K562 (cell line): ENCODE results near the gene CHMP2A. TPM values are rescaled to one million over a fixed set of nuclear protein-coding genes. Genes with fewer than 3 reads are reported as not detected.

ENCODE experiments used
- E2F1 ChIP-seq: sonication (generic); formaldehyde crosslinking; IDR thresholded peaks from 2 replicates; pipeline ENCODE4 v1.8.1; 2023; ENCODE audit warnings: mild to moderate bottlenecking, missing genetic modification reagents, moderate library complexity
- HDAC2 ChIP-seq: fragments of 450-650 bp; IDR thresholded peaks from 2 replicates; pipeline ENCODE4 v1.6.1; 2016; ENCODE audit warnings: mild to moderate bottlenecking
- RBM17 ChIP-seq: fragments of 200-400 bp; formaldehyde crosslinking; IDR thresholded peaks from 2 replicates; pipeline ENCODE4 v1.6.1; 2017; ENCODE audit warnings: low read depth, mild to moderate bottlenecking, low read length, borderline replicate concordance
- RFX1 ChIP-seq: fragments of 450-650 bp; IDR thresholded peaks from 2 replicates; pipeline ENCODE4 v1.6.1; 2016; ENCODE audit warnings: mild to moderate bottlenecking, moderate library complexity
- SIX5 ChIP-seq, 2 experiments: IDR thresholded peaks; 2 replicates each; pipeline ENCODE4 v1.6.1; 2011; ENCODE audit warnings: low read length in 2 of 2, borderline replicate concordance in 1 of 2, low read depth in 1 of 2, mild to moderate bottlenecking in 1 of 2, moderate library complexity in 1 of 2; ENCODE audit not compliant: insufficient read depth in 1 of 2
- TEAD4 ChIP-seq, 2 experiments: sonication (generic) in 1 of 2; formaldehyde crosslinking in 1 of 2; IDR thresholded peaks; 2 replicates each; pipeline versions ENCODE4 v1.6.1 to v1.8.0; 2012 to 2022; ENCODE audit warnings: borderline replicate concordance in 1 of 2, inconsistent platforms in 1 of 2, low read length in 1 of 2, mild to moderate bottlenecking in 1 of 2, missing genetic modification reagents in 1 of 2
- THRB ChIP-seq: fragments of 450-650 bp; formaldehyde crosslinking; conservative IDR thresholded peaks from 2 replicates; pipeline ENCODE4 v1.4.0; 2022; ENCODE audit warnings: mild to moderate bottlenecking, missing genetic modification characterization
- ZBTB17 ChIP-seq: fragments of 450-650 bp; formaldehyde crosslinking; IDR thresholded peaks from 2 replicates; pipeline ENCODE4 v1.4.0; 2020; ENCODE audit warnings: mild to moderate bottlenecking
- ZFP36 ChIP-seq: fragments of 150-350 bp; IDR thresholded peaks from 2 replicates; pipeline ENCODE4 v1.6.1; 2018; ENCODE audit warnings: low read length, low read depth; ENCODE audit not compliant: partially characterized antibody
- ZNF318 ChIP-seq, 2 experiments: fragments of 450-650 bp; IDR thresholded peaks; 2 replicates each; pipeline ENCODE4 v1.6.1; 2016; ENCODE audit warnings: mild to moderate bottlenecking in 2 of 2, borderline replicate concordance in 1 of 2, low read depth in 1 of 2, moderate library complexity in 1 of 2
- ZNF551 ChIP-seq: fragments of 250-450 bp; sonication (Bioruptor Pico); IDR thresholded peaks from 2 replicates; pipeline ENCODE4 v1.5.0; 2021; ENCODE audit warnings: mild to moderate bottlenecking, moderate library complexity
- polyA plus RNA-seq, 8 experiments: library from polyadenylated mRNA; depleted of rRNA in 4 of 8; stranded (reverse) in 5 of 8; unstranded in 3 of 8; fragments of >200 nt; fragmentation: Nextera tagmentation in 2 of 8; fragmentation: Illumina TruSeq in 1 of 8; extraction: Ambion mirVana in 2 of 8; extraction: Trizol in 1 of 8; gene quantifications; 2 replicates each; pipeline versions ENCODE4 v1.2.1 to v1.2.3, GENCODE V29; 2011 to 2014; ENCODE audit warnings: inconsistent platforms in 1 of 8, missing spikeins in 1 of 8
- total RNA-seq, 7 experiments: library from RNA; depleted of rRNA in 6 of 7; stranded (reverse); fragments of >200 nt in 6 of 7; fragmentation: Illumina TruSeq in 2 of 7; extraction: Trizol in 2 of 7; gene quantifications; 2 replicates each; pipeline versions ENCODE4 v1.2.1 to v1.2.3, GENCODE V29; 2011 to 2021; ENCODE audit warnings: low replicate concordance in 1 of 7

Gene CHMP2A
- total and polyA plus RNA-seq, 9 of the 15 experiments (the other 6 are each of a cell fraction or from before 2014, with no cell fraction given): 57.6 to 159 (median 87.2) TPM

- TF ChIP-seq ZNF318 (IDR thresholded peaks at IDR 0.05; ENCODE audit: borderline replicate concordance in 1 of 2, low read depth in 1 of 2) (no peak), ZBTB17 (CRISPR knock-in tag) (0 out of 2 replicates have a peak, but pooled peaks have one; percentile 23), SIX5 (IDR thresholded peaks at IDR 0.05; ENCODE audit: borderline replicate concordance in 1 of 2, insufficient read depth in 1 of 2, low read depth in 1 of 2, low read length in 2 of 2) (no peak), E2F1 (CRISPR knock-in tag) (peak; percentile 61; the same call in 1 of the 2 replicates), ZFP36 (no peak), ZNF551 (no peak), HDAC2 (no peak; the same call in 1 of the 2 replicates), THRB (CRISPR knock-in tag) (no peak), TEAD4 (IDR thresholded peaks at IDR 0.05; ENCODE audit: low read length) (no peak), TEAD4 (CRISPR knock-in tag; IDR thresholded peaks at IDR 0.05; ENCODE audit: borderline replicate concordance) (no peak), RBM17 (no peak), RFX1 (no peak)
Measured at GRCh38 chr19:58543826-58544590, 10.9 kb downstream of the CHMP2A start, which contains the start of gene TRIM28 (continued).
